GM12891 (cell line): Measurements from ENCODE around the gene ZDHHC1.

Experiments
- DNase-seq: peaks from one replicate; pipeline ENCODE4 v3.0.0; 2011; ENCODE audit warnings: low spot score; ENCODE audit not compliant: insufficient read length
- FAIRE-seq: peaks from 2 replicates; lab custom pipeline; 2011; peaks lifted over from hg19 to GRCh38; lab: Jason Lieb, UNC
- PAX5 ChIP-seq: IDR thresholded peaks from 2 replicates; pipeline ENCODE4 v1.6.1; 2011; ENCODE audit warnings: low read length, moderate library complexity, mild to moderate bottlenecking; ENCODE audit not compliant: insufficient read depth, severe bottlenecking
- POLR2A ChIP-seq: IDR thresholded peaks from 2 replicates; pipeline ENCODE4 v1.6.1; 2011; ENCODE audit warnings: low read depth, low read length, control low read depth
- POLR2AphosphoS5 ChIP-seq: IDR thresholded peaks from 2 replicates; pipeline ENCODE4 v1.6.1; 2011; ENCODE audit warnings: low read depth, low read length, control low read depth
- POU2F2 ChIP-seq: IDR thresholded peaks from 2 replicates; pipeline ENCODE4 v1.6.1; 2011; ENCODE audit warnings: low read depth, mild to moderate bottlenecking, control low read depth, low read length, moderate library complexity
- SPI1 ChIP-seq: IDR thresholded peaks from 2 replicates; pipeline ENCODE4 v1.6.1; 2011; ENCODE audit warnings: low read depth, low read length, control low read depth
- TAF1 ChIP-seq: IDR thresholded peaks from 2 replicates; pipeline ENCODE4 v1.6.1; 2011; ENCODE audit warnings: low read depth, low read length, control low read depth

ZDHHC1 gene

GRCh38 chr16:67448580-67448979 lies 32.3 kb upstream of the ZDHHC1 start:
- DNase-seq, result no peak
- TF ChIP-seq POLR2AphosphoS5 (no peak), POLR2A (no peak)
- no peak for FAIRE-seq

DNA sequence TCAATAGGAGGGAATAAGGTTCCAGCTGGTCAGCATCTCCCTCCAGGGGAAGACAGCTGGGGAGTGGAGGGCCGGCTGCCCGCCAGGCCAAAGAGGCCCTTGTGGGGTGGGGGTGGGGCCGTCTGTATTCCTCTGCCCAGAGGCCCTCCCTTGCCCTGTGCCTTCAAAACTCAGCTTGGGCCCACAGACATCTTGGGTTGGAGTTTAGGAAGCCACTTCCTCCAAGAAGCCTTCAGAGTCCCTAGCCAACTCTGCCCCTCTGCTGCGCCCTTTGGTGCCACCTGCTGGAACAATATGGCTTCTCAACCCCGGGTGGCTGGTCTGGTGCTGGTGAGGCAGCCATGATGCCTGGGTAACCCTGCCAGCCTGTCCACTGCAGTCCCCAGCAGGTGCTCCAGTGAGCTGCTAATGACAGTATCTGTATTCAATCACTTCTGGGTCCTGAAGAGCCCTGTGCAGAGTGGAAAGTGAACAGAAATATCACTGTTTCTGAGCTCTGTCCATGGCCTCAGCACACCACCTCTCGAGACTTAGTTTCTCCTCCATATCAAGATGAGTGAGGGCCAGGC lies 31.3 kb upstream of the ZDHHC1 start:
- peak; percentile 80 for DNase-seq
- TF ChIP-seq POLR2A, result no peak
- no peak for TF ChIP-seq POLR2AphosphoS5
- TF ChIP-seq SPI1, result 0 out of 2 replicates have a peak, but pooled peaks have one; percentile 9
- TF ChIP-seq TAF1, result no peak
- peak; percentile 82 for FAIRE-seq

DNA sequence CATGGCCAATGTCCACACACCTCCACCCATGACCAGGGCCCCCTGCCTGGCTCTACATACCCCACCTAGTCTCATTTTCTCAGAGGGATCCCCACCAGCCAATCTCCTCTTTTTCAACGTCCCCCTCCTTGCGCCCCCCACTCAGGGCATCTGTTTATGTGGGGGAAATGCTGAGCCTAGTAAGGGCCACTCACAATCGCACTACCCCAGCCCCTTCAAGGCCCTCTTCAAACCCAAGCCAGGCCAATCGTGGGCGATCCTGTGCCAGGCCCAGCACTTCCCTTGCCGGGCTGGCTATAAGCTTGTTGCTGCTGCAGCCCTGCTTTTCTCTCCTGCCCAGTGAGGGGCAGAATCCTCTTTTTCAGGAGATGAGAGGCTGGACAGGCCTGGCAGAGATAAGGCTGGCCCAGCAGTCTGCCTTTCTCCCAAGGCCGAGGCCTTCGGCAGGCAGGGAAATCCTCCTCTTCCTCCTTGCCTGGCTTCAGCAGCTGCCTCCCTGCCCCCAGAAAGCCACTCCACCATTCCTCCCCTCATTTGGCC lies 30.8 kb upstream of the ZDHHC1 start:
- DNase-seq, result no peak
- no peak for FAIRE-seq
- TF ChIP-seq PAX5, result no peak

- TF ChIP-seq TAF1, result no peak
- FAIRE-seq, result no peak
- no peak for DNase-seq
Observed at GRCh38 chr16:67445913-67446907, 29.9 kb upstream of the ZDHHC1 start.

DNA sequence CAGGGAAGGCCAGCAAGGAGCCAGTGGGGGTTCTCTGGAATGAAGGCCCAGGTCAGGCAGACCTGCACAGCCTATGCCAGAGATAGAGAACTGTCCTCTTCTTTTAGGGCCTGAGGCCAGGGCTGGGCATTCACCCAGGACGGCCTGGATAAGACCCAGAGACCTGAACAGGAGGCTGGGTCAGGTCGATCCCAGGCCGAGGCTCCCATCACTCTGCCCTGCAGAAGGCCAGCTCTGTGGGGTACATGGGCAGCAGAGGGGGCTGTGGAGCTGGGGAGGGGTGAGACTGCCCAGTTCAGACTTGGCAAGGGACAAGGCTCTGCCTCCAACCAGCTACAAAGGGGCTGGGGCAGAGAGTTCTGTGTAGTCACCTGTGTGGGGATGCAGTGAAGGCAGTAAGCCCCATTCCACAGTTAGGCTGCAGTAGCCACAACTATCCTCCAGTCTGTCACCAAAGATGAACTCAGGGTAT lies 29.2 kb upstream of the ZDHHC1 start:
- no peak for TF ChIP-seq POLR2AphosphoS5
- no peak for TF ChIP-seq PAX5
- no peak for TF ChIP-seq POU2F2
- TF ChIP-seq POLR2A, result no peak
- TF ChIP-seq TAF1, result no peak
- TF ChIP-seq SPI1, result no peak
- FAIRE-seq (no peak), DNase-seq (no peak)

DNA sequence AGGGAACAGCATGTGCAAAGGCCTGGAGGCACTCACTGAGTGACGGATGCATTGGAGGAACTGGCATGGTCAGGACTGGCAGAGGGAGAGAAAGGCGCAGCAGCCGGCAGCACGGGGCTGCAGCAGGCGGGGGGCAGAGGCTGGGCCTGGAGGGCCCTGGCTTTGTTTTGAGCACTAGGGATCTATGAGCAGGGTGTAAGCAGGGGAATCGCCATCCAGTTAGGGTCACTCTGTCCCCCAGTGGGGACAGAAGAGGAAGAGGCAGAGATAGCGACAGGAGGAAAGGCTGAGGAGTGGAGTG lies 28.8 kb upstream of the ZDHHC1 start:
- DNase-seq (no peak), FAIRE-seq (no peak)
- TF ChIP-seq SPI1, result no peak
- no peak for TF ChIP-seq POLR2AphosphoS5
- TF ChIP-seq TAF1, result no peak
- no peak for TF ChIP-seq POU2F2
- TF ChIP-seq POLR2A, result no peak
- no peak for TF ChIP-seq PAX5

- FAIRE-seq, result no peak
Observed at GRCh38 chr16:67444259-67445125, 28.2 kb upstream of the ZDHHC1 start.

GRCh38 chr16:67443265-67443664 lies 27.0 kb upstream of the ZDHHC1 start:
- FAIRE-seq (no peak), DNase-seq (no peak)
- TF ChIP-seq POLR2AphosphoS5 (no peak), TAF1 (no peak), POLR2A (no peak), PAX5 (no peak)

More at GRCh38 chr16:67444259-67445125, 28.2 kb upstream of the ZDHHC1 start:
- no peak for DNase-seq
- TF ChIP-seq POU2F2 (no peak), SPI1 (no peak), POLR2A (no peak), PAX5 (no peak), TAF1 (no peak), POLR2AphosphoS5 (no peak)

GRCh38 chr16:67442581-67443255 lies 26.4 kb upstream of the ZDHHC1 start:
- FAIRE-seq (no peak), DNase-seq (no peak)
- no peak for TF ChIP-seq POLR2A
- TF ChIP-seq PAX5, result no peak
- TF ChIP-seq TAF1, result no peak
- TF ChIP-seq POLR2AphosphoS5, result no peak
- no peak for TF ChIP-seq POU2F2
- TF ChIP-seq SPI1, result no peak

- DNase-seq (no peak), FAIRE-seq (no peak)
- TF ChIP-seq PAX5 (no peak), POLR2AphosphoS5 (no peak), TAF1 (no peak), POLR2A (no peak), POU2F2 (no peak), SPI1 (no peak)
Observed at GRCh38 chr16:67441907-67442306, 25.6 kb upstream of the ZDHHC1 start.
